ENCODE data around the gene TAPBPL.

The TAPBPL gene

DNA sequence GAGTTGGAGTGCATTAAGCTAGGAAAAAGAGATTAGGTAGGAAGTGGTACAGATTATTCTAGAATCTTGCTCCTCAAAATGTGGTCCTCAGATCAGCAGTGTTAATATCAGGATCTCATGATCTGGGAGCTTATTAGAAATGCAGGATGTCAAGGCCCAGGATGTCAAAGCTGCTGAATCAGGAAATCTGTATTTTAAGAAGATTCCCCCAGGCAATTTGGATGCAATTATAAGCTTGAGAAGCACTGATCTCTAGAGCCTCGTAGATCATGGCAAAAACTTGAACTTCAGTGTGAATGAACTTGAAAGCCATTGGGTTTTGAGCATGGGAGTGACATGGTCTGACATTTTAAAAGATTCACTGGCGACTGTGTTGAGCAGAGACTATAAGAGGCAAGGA, 48.6 kb downstream of the TAPBPL start:
- Histone ChIP-seq H3K36me3 (ENCODE audit: insufficient read depth, low read length) (peaks cover 23% of the 10 kb centered on the region; the same call in 1 of the 2 replicates), H2AFZ (ENCODE audit: low read length) (no peak overlapping the region), H3K4me2 (ENCODE audit: low read depth, low read length, poor library complexity, severe bottlenecking) (no peak overlapping the region), H3K9me2 (replicated peaks; ENCODE audit: low read depth, low read length) (no peaks in the 10 kb centered on the region), H3K4me1 (ENCODE audit: insufficient read depth, low read length, poor library complexity, severe bottlenecking) (peaks cover 43% of the 10 kb centered on the region), H3K4me3 (ENCODE audit: low read length, poor library complexity, severe bottlenecking) (no peak overlapping the region), H3K79me2 (ENCODE audit: insufficient read depth, low read length) (peaks cover 95% of the 10 kb centered on the region), H3K9ac (ENCODE audit: low read depth, low read length, poor library complexity, severe bottlenecking) (peak overlapping the region; percentile 9), H3K9me3 (ENCODE audit: insufficient read depth, low read depth, low read length) (no peaks in the 10 kb centered on the region), H3K27me3 (ENCODE audit: insufficient read depth, low read length, poor library complexity, severe bottlenecking) (no peaks in the 10 kb centered on the region), H3F3A (ENCODE audit: low read depth) (no peaks in the 10 kb centered on the region), H4K20me1 (ENCODE audit: insufficient read depth, low read length, poor library complexity, severe bottlenecking) (peaks cover 10% of the 10 kb centered on the region)
- TF ChIP-seq CTCF (conservative IDR thresholded peaks at IDR 0.05; ENCODE audit: low read length) = no peak
- no peak for TF ChIP-seq EZH2phosphoT487 (IDR thresholded peaks at IDR 0.05; ENCODE audit: borderline replicate concordance)

GRCh38 chr12:6507102-6507998, 55.5 kb downstream of the TAPBPL start:
- H3K9ac ChIP-seq (ENCODE audit: low read depth, low read length, poor library complexity, severe bottlenecking) = peak overlapping the region; percentile 22
- H3K36me3 ChIP-seq (ENCODE audit: insufficient read depth, low read length) = peaks cover 64% of the 10 kb centered on the region; the same call in 1 of the 2 replicates

DNA sequence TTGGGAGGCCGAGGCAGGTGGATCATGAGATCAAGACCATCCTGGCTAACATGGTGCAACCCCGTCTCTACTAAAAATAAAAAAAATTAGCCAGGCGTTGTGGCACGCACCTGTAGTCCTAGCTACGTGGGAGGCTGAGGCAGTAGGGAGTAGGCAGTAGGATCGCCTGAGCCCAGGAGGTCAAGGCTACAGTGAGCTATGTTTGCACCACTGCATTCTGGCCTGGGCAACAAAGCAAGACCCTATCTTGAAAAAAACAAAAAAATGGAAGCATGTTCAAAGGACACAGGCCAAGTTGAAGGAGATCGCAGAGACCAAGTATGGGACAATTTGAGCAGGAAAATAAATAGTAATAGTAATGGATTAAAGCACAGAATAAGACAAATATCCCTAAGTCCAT, 56.2 kb downstream of the TAPBPL start:
- Histone ChIP-seq H4K20me1 (ENCODE audit: insufficient read depth, low read length, poor library complexity, severe bottlenecking) (peaks cover 17% of the 10 kb centered on the region), H3K79me2 (ENCODE audit: insufficient read depth, low read length) (peaks cover 75% of the 10 kb centered on the region)

More at GRCh38 chr12:6507102-6507998, 55.5 kb downstream of the TAPBPL start:
- Histone ChIP-seq H2AFZ (ENCODE audit: low read length) (no peak overlapping the region), H3K4me1 (ENCODE audit: insufficient read depth, low read length, poor library complexity, severe bottlenecking) (peaks cover 4% of the 10 kb centered on the region), H3K4me3 (ENCODE audit: low read length, poor library complexity, severe bottlenecking) (no peak overlapping the region), H3K79me2 (ENCODE audit: insufficient read depth, low read length) (peaks cover 82% of the 10 kb centered on the region), H3K9me3 (ENCODE audit: insufficient read depth, low read depth, low read length) (no peaks in the 10 kb centered on the region), H3K9me2 (replicated peaks; ENCODE audit: low read depth, low read length) (no peaks in the 10 kb centered on the region), H4K20me1 (ENCODE audit: insufficient read depth, low read length, poor library complexity, severe bottlenecking) (peaks cover 17% of the 10 kb centered on the region), H3K4me2 (ENCODE audit: low read depth, low read length, poor library complexity, severe bottlenecking) (no peak overlapping the region), H3F3A (ENCODE audit: low read depth) (no peaks in the 10 kb centered on the region), H3K27me3 (ENCODE audit: insufficient read depth, low read length, poor library complexity, severe bottlenecking) (no peaks in the 10 kb centered on the region)
- TF ChIP-seq CTCF (conservative IDR thresholded peaks at IDR 0.05; ENCODE audit: low read length) (no peak), EZH2phosphoT487 (IDR thresholded peaks at IDR 0.05; ENCODE audit: borderline replicate concordance) (no peak)

More for the DNA sequence above, 56.2 kb downstream of the TAPBPL start:
- TF ChIP-seq CTCF (conservative IDR thresholded peaks at IDR 0.05; ENCODE audit: low read length) = no peak
- TF ChIP-seq EZH2phosphoT487 (IDR thresholded peaks at IDR 0.05; ENCODE audit: borderline replicate concordance) = no peak
- Histone ChIP-seq H3K4me1 (ENCODE audit: insufficient read depth, low read length, poor library complexity, severe bottlenecking) (no peaks in the 10 kb centered on the region), H3K9ac (ENCODE audit: low read depth, low read length, poor library complexity, severe bottlenecking) (no peak overlapping the region), H3F3A (ENCODE audit: low read depth) (no peaks in the 10 kb centered on the region), H3K4me2 (ENCODE audit: low read depth, low read length, poor library complexity, severe bottlenecking) (no peak overlapping the region), H3K9me3 (ENCODE audit: insufficient read depth, low read depth, low read length) (no peaks in the 10 kb centered on the region), H3K36me3 (ENCODE audit: insufficient read depth, low read length) (peaks cover 71% of the 10 kb centered on the region), H3K4me3 (ENCODE audit: low read length, poor library complexity, severe bottlenecking) (no peak overlapping the region), H2AFZ (ENCODE audit: low read length) (no peak overlapping the region), H3K27me3 (ENCODE audit: insufficient read depth, low read length, poor library complexity, severe bottlenecking) (no peaks in the 10 kb centered on the region), H3K9me2 (replicated peaks; ENCODE audit: low read depth, low read length) (no peaks in the 10 kb centered on the region)
